HFF-Myc (cell line): ENCODE measurements around the gene NPPC.

Experiments used
- DNase-seq: peaks from one replicate; pipeline ENCODE4 v3.0.0-alpha.2; 2011; ENCODE audit warnings: low read depth; ENCODE audit errors: extremely low read depth
- H3K4me3 ChIP-seq: replicated peaks from 2 replicates; pipeline ENCODE4 v1.5.1; 2011; ENCODE audit warnings: low read depth, mild to moderate bottlenecking, control low read depth, low read length
- TF ChIP-seq, protein P1 (sequence below): IDR thresholded peaks from 2 replicates; pipeline ENCODE4 v1.5.1; 2012; ENCODE audit warnings: mild to moderate bottlenecking, low read depth, low read length, control low read depth; ENCODE audit errors: missing control alignments

The NPPC gene

GRCh38 chr2:231946241-231946814 is 20.1 kb upstream of the NPPC start:
- TF ChIP-seq, protein P1, sequence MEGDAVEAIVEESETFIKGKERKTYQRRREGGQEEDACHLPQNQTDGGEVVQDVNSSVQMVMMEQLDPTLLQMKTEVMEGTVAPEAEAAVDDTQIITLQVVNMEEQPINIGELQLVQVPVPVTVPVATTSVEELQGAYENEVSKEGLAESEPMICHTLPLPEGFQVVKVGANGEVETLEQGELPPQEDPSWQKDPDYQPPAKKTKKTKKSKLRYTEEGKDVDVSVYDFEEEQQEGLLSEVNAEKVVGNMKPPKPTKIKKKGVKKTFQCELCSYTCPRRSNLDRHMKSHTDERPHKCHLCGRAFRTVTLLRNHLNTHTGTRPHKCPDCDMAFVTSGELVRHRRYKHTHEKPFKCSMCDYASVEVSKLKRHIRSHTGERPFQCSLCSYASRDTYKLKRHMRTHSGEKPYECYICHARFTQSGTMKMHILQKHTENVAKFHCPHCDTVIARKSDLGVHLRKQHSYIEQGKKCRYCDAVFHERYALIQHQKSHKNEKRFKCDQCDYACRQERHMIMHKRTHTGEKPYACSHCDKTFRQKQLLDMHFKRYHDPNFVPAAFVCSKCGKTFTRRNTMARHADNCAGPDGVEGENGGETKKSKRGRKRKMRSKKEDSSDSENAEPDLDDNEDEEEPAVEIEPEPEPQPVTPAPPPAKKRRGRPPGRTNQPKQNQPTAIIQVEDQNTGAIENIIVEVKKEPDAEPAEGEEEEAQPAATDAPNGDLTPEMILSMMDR = no peak
- no peak overlapping the region for H3K4me3 ChIP-seq
- no peak for DNase-seq

GRCh38 chr2:231942180-231942579 is 16.0 kb upstream of the NPPC start:
- TF ChIP-seq, protein P1 = no peak
- no peak for DNase-seq
- H3K4me3 ChIP-seq = no peak overlapping the region

GRCh38 chr2:231941673-231942072 is 15.5 kb upstream of the NPPC start:
- TF ChIP-seq, protein P1 = no peak
- no peak overlapping the region for H3K4me3 ChIP-seq
- DNase-seq = no peak

DNA sequence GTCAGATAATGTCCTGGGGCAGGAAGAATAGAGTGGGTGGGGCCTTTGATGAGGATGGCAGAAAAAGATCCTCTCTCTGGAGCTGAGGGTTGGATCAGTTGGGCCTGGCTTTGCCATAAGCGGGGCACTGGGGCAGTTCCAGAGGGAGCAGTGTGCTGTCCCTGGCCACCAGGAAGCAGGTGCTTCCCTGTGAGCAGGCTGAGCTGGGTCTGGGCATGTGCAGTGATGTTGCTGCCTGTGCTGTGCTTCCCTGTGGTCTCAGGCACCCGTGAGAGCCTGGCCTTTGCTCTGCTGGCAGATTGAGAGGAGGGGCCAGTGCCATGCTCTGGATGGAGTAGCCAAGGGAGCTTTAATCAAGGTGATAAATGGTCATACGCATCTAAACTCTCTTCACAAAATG is 14.6 kb upstream of the NPPC start:
- TF ChIP-seq, protein P1 = no peak
- DNase-seq = no peak
- no peak overlapping the region for H3K4me3 ChIP-seq

- no peak for DNase-seq
- TF ChIP-seq, protein P1 = no peak
- H3K4me3 ChIP-seq = no peak overlapping the region
Observed at GRCh38 chr2:231939022-231939421, 12.8 kb upstream of the NPPC start.

DNA sequence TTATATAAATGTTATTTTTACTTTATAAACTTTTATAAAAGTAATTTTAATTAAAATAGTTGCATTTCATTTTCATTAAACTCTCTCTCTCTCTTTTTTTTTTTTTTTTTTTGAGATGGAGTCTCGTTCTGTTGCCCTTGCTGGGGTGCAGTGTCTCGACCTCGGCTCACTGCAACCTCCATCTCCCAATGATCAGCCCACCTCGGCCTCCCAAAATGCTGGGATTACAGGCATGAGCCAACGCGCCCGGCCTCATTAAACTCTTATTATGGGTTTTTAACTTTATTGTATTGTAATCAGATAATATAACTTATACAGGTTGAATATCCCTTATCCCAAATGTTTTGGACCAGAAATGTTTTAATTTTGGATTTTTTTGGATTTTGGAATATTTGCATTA is 10.9 kb upstream of the NPPC start:
- DNase-seq = no peak
- TF ChIP-seq, protein P1 = no peak

DNA sequence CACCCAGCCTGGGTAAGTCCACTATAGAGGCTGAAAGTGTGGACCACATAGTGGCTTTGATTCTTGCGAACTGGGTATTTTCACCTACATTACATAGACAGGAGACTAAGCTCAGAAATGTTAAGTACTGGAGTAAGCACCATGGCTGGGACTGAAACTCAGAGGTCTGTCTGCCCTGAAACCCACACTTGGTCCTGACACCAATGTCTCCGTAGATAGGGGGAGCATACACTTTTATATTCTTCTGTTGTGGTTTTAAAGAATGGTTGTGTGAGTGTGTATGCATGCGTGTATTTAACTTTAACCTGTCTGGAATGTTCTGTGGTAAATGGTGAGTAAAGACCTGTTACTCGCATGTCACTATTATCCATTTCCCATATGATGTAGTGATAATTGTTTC is 10.3 kb upstream of the NPPC start:
- no peak overlapping the region for H3K4me3 ChIP-seq
- TF ChIP-seq, protein P1 = no peak
- DNase-seq = no peak

More for the DNA sequence above, 10.9 kb upstream of the NPPC start:
- no peak overlapping the region for H3K4me3 ChIP-seq
